HG02938 (cell line): ENCODE results near the gene NDUFB3.
"Not testable (repeated sequence)": the region's sequence is repeated elsewhere in the genome, so short reads cannot be mapped to it uniquely, and the experiment has no call there.

Source experiments
- ATAC-seq: cut with Tn5 transposase; IDR thresholded peaks from one replicate; pipeline ENCODE4 v1.9.1; 2021; ENCODE audit warnings: mild to moderate bottlenecking, moderate library complexity; ENCODE audit not compliant: unreplicated experiment

The NDUFB3 gene

GRCh38 chr2:201071479-201072200 lies at the start of gene NDUFB3, which contains the start of gene HYCC2:
NDUFB3 (plus strand) TSS chr2:201072001; CDS start chr2:201078883, 6,882 bp downstream.
HYCC2 (minus strand) TSS chr2:201071671; CDS start chr2:201024009, 47,662 bp downstream.
- peak; percentile 96 for ATAC-seq

DNA sequence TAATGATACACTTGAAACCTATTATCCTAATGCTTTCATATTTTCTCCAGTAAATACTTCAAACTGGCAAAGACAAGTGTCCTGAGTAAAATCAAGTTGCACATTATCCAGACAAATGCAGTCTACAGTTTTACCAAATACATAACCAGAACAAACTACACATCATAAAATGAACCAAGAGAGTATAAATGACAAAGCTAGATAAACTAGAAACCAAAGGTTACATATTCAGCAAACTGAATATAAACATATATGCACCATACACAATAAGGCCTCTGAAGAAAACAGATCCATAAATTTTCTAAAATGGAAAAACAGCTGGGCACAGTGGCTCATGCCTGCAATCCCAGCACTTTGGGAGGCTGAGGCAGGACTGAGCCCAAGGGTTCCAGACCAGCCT lies 47.3 kb upstream of the NDUFB3 start:
- no peak for ATAC-seq

GRCh38 chr2:201034355-201034754 lies 37.4 kb upstream of the NDUFB3 start:
- not testable (repeated sequence) for ATAC-seq

DNA sequence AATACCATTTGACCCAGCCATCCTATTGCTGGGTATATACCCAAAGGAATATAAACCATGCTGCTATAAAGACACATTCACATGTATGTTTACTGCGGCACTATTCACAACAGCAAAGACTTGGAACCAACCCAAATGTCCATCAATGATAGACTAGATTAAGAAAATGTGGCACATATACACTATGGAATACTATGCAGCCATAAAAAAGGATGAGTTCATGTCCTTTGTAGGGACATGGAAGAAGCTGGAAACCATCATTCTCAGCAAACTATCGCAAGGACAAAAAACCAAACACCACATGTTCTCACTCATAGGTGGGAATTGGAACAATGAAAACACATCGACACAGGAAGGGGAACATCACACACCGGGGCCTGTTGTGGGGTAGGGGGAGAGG lies 33.4 kb upstream of the NDUFB3 start:
- ATAC-seq: not testable (repeated sequence)

GRCh38 chr2:201038855-201039254 lies 32.9 kb upstream of the NDUFB3 start:
- ATAC-seq: no peak

DNA sequence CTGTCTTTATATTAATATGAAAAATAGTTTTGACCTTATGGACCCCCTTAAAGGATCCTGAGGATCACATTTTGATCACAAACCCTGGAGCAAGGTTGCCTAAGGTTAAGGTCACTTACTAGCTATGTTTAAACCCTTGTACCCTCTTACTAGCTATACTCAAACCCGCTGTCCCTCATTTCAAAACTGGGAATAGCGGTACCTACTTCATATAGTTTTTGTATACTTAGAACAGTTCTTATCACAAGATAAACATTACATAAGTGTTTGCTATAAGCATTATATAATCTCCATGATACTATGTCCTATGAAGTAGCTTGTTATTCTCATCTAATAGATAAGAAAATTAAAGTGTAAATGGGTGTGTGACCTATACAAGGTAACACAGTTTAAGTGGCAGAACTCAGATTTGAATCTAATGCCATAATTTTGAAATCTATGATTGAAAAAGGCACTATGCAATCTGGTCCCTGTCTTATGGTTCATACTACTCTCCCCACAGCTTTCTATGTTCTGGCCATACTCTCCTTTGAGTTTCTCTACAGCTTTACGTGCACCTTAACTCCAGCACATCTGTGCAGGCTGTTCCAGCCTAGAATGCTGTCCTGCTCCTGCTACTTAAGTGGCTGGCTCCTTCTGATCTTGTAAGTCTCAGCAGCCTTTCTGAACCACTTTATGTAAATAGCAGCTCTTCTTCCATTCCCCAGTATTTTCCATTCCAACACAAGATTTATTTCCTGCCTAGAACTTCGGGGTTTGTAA lies 30.8 kb upstream of the NDUFB3 start:
- ATAC-seq: no peak

GRCh38 chr2:201042451-201042850 lies 29.4 kb upstream of the NDUFB3 start:
- ATAC-seq: not testable (repeated sequence)

DNA sequence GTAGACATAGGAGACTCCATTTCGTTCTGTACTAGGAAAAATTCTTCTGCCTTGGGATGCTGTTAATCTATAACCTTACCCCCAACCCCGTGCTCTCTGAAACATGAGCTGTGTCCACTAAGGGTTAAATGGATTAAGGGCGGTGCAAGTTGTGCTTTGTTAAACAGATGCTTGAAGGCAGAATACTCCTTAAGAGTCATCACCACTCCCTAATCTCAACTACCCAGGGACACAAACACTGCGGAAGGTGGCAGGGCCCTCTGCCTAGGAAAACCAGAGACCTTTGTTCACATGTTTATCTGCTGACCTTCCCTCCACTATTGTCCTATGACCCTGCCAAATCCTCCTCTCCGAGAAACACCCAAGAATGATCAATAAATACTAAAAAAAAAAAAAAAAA lies 28.8 kb upstream of the NDUFB3 start:
- ATAC-seq: not testable (repeated sequence)

GRCh38 chr2:201046881-201047280 lies 24.9 kb upstream of the NDUFB3 start:
- no peak for ATAC-seq

- ATAC-seq: no peak
Measured at GRCh38 chr2:201049455-201049854, 22.3 kb upstream of the NDUFB3 start.

GRCh38 chr2:201057087-201057521 lies 14.7 kb upstream of the NDUFB3 start:
- ATAC-seq: no peak

DNA sequence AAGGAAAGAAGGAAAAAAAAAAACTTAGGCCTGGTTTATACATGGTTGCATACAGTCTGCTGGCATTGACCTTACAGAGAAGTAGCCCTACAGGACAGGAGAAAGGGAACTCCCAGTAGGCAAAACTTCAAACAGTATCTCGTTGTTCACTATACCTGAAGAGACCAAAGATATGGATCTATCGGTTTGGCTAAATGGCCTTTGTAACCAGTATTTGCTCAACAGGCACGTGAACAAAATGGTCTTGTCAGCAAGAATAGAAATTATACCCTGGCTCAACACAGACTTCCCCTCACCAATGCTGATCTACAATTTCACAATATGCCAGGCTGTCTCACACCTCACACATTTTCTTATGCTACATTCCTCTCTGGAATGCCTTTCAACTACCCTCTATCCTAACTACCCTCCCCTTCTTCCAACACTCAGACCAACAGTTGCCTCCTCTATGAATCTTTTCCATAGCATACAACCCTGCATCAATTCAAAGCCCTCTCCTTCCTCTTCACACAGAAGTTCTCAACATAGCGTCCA lies 14.0 kb upstream of the NDUFB3 start:
- ATAC-seq: no peak

GRCh38 chr2:201058914-201059313 lies 12.9 kb upstream of the NDUFB3 start:
- ATAC-seq: no peak

DNA sequence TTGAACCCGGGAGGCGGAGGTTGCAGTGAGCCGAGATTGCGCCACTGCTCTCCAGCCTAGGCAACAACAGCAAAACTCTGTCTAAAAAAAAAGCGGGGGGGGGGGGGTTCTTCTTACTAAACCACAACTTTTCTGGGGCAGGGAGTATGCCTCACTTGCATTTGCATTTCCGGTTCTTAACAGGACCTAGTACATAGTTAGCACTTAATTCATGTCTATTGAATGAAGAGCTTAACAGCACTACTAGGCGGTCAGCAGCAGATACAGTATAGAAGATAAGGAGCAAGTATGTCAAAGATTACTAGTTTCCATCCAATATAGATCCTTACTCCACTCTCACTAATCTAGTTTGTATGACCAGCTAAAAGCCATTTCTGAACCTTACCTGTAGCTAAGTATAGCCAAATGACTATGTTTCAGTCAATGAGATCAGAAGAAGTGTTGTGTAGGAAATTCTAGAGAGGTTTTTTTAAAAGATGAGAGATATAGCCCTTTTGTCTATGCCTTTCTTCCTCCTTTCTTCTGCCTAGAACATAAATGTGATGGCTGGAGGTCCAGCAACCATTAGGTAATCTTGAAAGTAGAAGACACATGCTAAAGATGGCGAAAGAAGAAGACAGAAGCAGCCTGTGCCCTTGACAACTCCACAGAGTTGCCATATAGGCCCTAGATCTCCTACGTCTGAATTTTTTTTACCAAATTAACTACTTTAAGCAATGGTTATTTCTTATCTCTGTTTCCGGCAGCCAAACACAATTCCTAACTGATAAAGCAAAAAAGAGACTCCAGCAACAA lies 11.6 kb upstream of the NDUFB3 start:
- ATAC-seq: no peak

GRCh38 chr2:201063516-201063915 lies 8.3 kb upstream of the NDUFB3 start:
- not testable (repeated sequence) for ATAC-seq

- ATAC-seq: no peak
Measured at GRCh38 chr2:201064797-201065329, 6.9 kb upstream of the NDUFB3 start.

DNA sequence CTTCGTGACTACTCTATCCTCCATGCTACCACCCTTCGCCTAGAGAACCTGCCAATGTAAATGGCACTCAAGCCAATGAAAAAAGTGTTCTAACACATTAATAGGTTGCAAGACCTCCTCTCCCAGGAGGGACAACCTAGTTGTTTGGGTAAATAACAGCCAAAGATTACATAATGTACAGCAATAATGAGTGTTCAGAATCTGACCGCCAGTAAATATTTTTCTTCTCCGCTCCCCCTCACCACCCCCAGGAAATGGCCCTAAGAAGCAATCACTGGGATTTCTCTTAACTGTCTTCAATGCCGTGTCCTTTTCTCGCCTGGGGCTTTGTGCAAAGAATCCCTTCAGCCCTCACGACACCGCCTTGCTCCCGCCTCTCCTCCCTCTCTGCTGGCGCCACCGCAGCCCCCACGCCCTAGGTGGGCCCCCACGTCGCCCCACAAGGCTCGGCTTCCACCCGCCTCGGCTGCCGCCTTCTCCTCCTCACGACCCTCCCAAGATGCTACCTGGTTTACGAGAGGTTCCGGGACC lies 788 bp upstream of the NDUFB3 start:
- ATAC-seq: peak; percentile 16

DNA sequence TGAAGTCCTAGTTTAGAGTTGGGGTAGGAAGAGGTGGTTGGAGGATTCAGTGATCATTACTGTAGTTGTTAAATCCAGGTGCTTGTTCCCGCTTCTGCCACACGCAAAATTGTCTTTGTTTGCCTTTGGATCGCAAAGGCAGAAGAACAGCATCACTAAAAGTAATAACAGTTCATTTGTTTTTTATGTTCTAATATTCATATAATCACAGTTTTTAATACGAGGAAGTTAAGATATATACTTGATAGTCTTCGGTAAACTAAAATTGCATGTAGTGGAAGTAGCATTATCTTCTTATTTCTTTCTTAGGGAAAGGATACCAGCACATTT lies 365 bp downstream of the NDUFB3 start:
- ATAC-seq: no peak

DNA sequence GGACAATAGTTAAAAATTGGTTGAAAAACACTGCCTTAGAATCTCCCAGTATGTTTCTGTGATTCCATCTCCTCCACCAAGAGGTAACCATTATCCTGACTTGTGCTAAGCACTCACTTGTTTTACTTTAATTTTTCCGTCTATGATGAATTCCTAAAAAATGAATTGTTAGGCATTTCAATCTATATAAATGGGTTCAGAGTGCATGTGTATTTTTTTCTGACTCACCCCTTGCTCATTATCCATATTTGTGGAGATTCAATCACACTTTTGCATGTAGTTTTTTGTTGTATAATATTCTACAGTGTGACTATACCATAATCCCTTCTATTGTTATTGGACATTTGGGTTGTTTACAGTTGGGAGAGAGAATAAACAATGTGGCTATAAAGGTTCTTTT lies 1.3 kb downstream of the NDUFB3 start:
- ATAC-seq: no peak

- no peak for ATAC-seq
Measured at GRCh38 chr2:201074996-201075395, 3.2 kb downstream of the NDUFB3 start.

GRCh38 chr2:201084863-201085262 lies 13.1 kb downstream of the NDUFB3 start:
- ATAC-seq: no peak
